Breast epithelium (tissue), 4 donors: Measurements from ENCODE around the gene RFXANK. TPM values are rescaled to one million over a fixed set of nuclear protein-coding genes. Genes with fewer than 3 reads are reported as not detected.

Experiments
- DNase-seq, 2 donors: peaks; one replicate each; pipeline ENCODE4 v3.0.0-alpha.2; 2019; ENCODE audit warnings: low spot score in 2 of 2
- H3K27ac ChIP-seq, 2 donors: fragments of 200-600 bp; sonication (generic) in 1 of 2; one replicate each; pipeline ENCODE4 v1.5.1; 2016 to 2019; ENCODE audit warnings: mild to moderate bottlenecking in 1 of 2
- H3K27me3 ChIP-seq, 2 donors: fragments of 200-600 bp; sonication (generic) in 1 of 2; one replicate each; pipeline versions ENCODE4 v1.5.1 to v1.6.0; 2017 to 2019; ENCODE audit warnings: control low read depth in 1 of 2, mild to moderate bottlenecking in 1 of 2
- H3K36me3 ChIP-seq: fragments of 200-600 bp; one replicate; pipeline ENCODE4 v1.5.1; 2019
- H3K4me1 ChIP-seq, 2 donors: fragments of 200-600 bp; sonication (generic); one replicate each; pipeline ENCODE4 v1.5.1; 2016 to 2019; ENCODE audit warnings: control low read depth in 1 of 2
- H3K4me3 ChIP-seq, 3 donors: fragments of 200-600 bp; sonication (generic); 1 replicate in 2 of 3; 2 replicates in 1 of 3; pipeline ENCODE4 v1.5.1; 2016 to 2019; ENCODE audit warnings: mild to moderate bottlenecking in 3 of 3, moderate library complexity in 2 of 3
- H3K9me3 ChIP-seq, 2 donors: fragments of 200-600 bp; sonication (generic) in 1 of 2; one replicate each; pipeline ENCODE4 v1.5.1; 2016 to 2019; ENCODE audit warnings: control low read depth in 1 of 2
- POLR2A ChIP-seq: fragments of 450-650 bp; IDR thresholded peaks from one replicate; pipeline ENCODE4 v1.6.1; 2016; ENCODE audit warnings: antibody characterized with exemption, mild to moderate bottlenecking, moderate library complexity
- POLR2AphosphoS5 ChIP-seq, 3 donors: sonication (generic); formaldehyde crosslinking; IDR thresholded peaks; one replicate each; pipeline ENCODE4 v1.6.1; 2017; ENCODE audit warnings: antibody characterized with exemption in 3 of 3
- intact Hi-C: fragments of 100-400 bp; cut with DNase I; formaldehyde crosslinking; loops from one replicate; pipeline ENCODE4 v1.15.1; 2023; ENCODE audit warnings: low total_unique reads
- total RNA-seq, 3 donors: library from RNA; depleted of rRNA; stranded (reverse); fragments of >200 nt; gene quantifications; one replicate each; pipeline ENCODE4 v1.1.0, GENCODE V29; 2016
- TF ChIP-seq, protein P1 (sequence below), 3 donors: fragments of 450-650 bp; IDR thresholded peaks; one replicate each; pipeline ENCODE4 v1.5.1; 2016 to 2017; ENCODE audit warnings: antibody characterized with exemption in 3 of 3, mild to moderate bottlenecking in 3 of 3, moderate library complexity in 3 of 3

The RFXANK gene
- total RNA-seq, 3 donors from 2014 or later: 43.9 to 51.1 (median 47.7) TPM

DNA sequence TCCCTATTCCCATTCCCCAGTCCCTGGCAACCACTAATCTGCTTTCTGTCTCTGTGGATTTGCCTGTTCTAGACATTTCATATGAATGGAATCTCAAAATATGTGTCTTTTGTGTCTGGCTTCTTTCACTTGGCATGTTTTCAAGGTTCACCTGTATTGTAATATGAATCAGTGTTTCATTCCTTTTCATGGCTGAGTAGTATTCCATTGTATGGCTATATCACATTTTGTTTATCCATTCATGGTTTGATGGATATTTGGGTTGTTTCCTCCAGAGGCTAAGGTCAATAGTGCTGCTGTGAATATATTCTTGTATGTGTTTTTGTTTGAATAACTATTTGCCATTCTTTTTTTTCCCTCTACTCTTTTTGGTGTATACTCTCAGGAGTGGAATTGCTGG, 44.1 kb downstream of the RFXANK start:
- no peaks in the 10 kb centered on the region for H3K4me1 ChIP-seq
- peaks cover 21 to 34% of the 10 kb centered on the region in 2 donors for H3K9me3 ChIP-seq
- intact Hi-C loops: no loop called here
- no peak for DNase-seq
- H3K36me3 ChIP-seq: no peaks in the 10 kb centered on the region
- H3K27me3 ChIP-seq: peaks cover 0 to 8% of the 10 kb centered on the region in 2 donors
- no peak overlapping the region for H3K4me3 ChIP-seq
- H3K27ac ChIP-seq: no peak overlapping the region
- TF ChIP-seq POLR2A: no peak
- TF ChIP-seq POLR2AphosphoS5 (IDR thresholded peaks at IDR 0.05): no peak
- TF ChIP-seq, protein P1, sequence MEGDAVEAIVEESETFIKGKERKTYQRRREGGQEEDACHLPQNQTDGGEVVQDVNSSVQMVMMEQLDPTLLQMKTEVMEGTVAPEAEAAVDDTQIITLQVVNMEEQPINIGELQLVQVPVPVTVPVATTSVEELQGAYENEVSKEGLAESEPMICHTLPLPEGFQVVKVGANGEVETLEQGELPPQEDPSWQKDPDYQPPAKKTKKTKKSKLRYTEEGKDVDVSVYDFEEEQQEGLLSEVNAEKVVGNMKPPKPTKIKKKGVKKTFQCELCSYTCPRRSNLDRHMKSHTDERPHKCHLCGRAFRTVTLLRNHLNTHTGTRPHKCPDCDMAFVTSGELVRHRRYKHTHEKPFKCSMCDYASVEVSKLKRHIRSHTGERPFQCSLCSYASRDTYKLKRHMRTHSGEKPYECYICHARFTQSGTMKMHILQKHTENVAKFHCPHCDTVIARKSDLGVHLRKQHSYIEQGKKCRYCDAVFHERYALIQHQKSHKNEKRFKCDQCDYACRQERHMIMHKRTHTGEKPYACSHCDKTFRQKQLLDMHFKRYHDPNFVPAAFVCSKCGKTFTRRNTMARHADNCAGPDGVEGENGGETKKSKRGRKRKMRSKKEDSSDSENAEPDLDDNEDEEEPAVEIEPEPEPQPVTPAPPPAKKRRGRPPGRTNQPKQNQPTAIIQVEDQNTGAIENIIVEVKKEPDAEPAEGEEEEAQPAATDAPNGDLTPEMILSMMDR (IDR thresholded peaks at IDR 0.05): no peak

DNA sequence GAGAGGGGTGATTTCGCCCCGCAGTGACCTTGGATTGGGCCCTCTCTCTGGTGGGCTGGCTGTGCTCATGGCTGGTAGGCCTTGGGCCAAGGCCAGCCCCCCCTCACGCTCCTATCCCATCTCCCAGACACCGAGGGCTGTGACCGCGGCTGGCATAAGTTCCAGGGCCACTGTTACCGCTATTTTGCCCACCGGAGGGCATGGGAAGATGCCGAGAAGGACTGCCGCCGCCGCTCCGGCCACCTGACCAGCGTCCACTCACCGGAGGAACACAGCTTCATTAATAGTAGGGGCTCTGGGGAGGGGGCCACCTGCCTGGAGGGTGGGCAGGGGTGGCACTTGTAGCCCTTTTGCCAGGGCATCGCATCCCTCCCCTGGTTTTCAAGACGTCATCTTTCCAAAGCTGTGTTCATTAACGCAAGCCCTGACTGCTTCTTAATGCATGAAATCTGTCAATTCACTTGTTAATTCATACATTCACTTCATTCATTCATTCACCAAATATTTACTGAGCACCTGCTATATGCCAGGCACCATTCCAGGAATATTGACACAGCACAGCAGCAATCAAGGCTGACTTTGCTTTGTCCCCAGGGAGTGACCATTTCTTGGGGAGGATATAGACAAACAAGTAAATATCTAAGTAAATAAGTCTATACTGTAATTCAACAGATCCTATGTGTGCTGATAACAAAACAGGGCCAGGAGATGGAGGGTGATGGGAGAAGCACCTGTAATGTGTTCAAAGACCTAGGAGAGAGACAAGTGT, 46.3 kb downstream of the RFXANK start:
- H3K36me3 ChIP-seq: no peaks in the 10 kb centered on the region
- H3K9me3 ChIP-seq: peaks cover 21 to 30% of the 10 kb centered on the region in 2 donors
- no peak overlapping the region for H3K27ac ChIP-seq
- H3K4me1 ChIP-seq: no peaks in the 10 kb centered on the region
- H3K27me3 ChIP-seq: peaks cover 0 to 8% of the 10 kb centered on the region in 2 donors
- intact Hi-C loops: no loop called here
- TF ChIP-seq, protein P1 (IDR thresholded peaks at IDR 0.05): no peak
- TF ChIP-seq POLR2AphosphoS5 (IDR thresholded peaks at IDR 0.05): no peak
- no peak for TF ChIP-seq POLR2A
- DNase-seq: no peak
- no peak overlapping the region for H3K4me3 ChIP-seq

DNA sequence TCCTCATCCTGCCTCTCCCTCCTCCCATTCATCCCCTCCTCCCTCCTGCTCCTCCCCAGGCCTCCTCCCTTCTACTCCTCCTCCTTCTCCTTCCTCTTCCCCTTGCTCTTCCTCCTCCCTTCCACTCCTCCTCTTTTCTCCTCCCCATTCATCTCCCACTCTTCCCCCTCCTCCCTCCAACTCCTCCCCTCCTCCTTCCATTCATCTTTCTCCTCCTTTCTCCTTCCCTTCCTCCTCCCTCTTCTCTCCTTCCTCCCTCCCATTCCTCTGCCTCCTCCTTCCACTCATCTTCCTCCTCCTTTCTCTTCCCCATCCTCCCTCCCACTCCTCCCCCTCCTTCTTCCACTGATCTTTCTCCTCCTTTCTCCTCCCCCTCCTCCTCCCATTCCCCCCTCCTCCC, 47.6 kb downstream of the RFXANK start:
- no peak overlapping the region for H3K4me3 ChIP-seq
- TF ChIP-seq POLR2AphosphoS5 (IDR thresholded peaks at IDR 0.05): no peak
- TF ChIP-seq, protein P1 (IDR thresholded peaks at IDR 0.05): no peak
- no peak for TF ChIP-seq POLR2A
- H3K27ac ChIP-seq: no peak overlapping the region
- peaks cover 0 to 8% of the 10 kb centered on the region in 2 donors for H3K27me3 ChIP-seq
- no peak for DNase-seq
- H3K9me3 ChIP-seq: peaks cover 11 to 16% of the 10 kb centered on the region in 2 donors
- no peaks in the 10 kb centered on the region for H3K4me1 ChIP-seq
- intact Hi-C loops: no loop called here
- no peaks in the 10 kb centered on the region for H3K36me3 ChIP-seq

DNA sequence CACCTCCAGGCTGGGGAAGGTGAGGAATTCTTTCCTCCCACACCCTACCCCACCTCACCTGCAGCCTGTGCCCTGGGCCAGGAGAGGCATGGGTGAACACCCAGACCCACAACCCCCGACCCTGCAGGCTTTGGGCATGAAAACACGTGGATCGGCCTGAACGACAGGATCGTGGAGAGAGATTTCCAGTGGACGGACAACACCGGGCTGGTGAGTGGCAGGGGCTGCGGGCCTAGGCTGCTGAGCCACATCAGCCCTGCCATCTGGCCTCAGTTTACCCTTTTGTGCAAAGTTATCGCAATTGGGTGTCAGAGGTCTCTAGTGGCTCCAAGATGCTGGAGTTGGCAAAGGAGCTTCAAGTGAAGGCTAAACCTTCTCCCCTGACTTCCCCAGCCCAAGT, 48.4 kb downstream of the RFXANK start:
- Histone ChIP-seq H3K36me3 (no peaks in the 10 kb centered on the region), H3K4me1 (no peaks in the 10 kb centered on the region), H3K27me3 (peaks cover 0 to 8% of the 10 kb centered on the region in 2 donors), H3K4me3 (no peak overlapping the region), H3K27ac (no peak overlapping the region), H3K9me3 (peaks cover 3 to 8% of the 10 kb centered on the region in 2 donors)
- intact Hi-C loops: no loop called here
- no peak for TF ChIP-seq POLR2A
- TF ChIP-seq, protein P1 (IDR thresholded peaks at IDR 0.05): no peak
- TF ChIP-seq POLR2AphosphoS5 (IDR thresholded peaks at IDR 0.05): no peak
- no peak for DNase-seq

DNA sequence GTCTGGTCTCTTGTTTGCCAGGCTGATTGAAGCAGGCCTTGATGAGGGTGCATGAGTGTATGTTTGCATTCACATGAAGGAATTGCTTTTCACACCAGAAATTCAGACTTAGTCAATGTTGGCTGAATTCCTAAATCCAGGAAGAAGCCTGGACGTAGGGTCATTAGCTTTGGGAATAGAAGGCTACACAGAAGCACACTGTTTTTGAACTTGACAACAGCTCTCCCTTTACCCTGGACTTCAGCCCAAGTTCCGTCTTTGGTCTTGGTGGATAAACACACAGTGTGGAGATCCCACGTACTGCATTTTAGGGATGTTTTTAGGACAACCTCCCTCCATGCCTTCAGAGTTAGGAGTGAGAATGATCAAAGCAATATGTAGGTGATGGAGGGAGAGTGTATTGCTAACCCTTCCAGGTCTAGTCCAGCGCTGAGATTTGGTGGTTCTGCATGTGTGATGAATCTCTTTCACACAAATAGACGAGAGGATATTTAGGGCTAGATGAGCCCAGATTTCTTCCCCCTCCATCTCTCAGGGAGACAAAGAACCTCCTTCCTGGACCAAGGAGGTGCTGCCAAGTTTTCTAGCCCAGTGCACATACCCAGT, 58.2 kb downstream of the RFXANK start:
- TF ChIP-seq, protein P1 (IDR thresholded peaks at IDR 0.05): no peak
- TF ChIP-seq POLR2A (no peak), POLR2AphosphoS5 (IDR thresholded peaks at IDR 0.05) (no peak)
- Histone ChIP-seq H3K27me3 (peaks cover 0 to 7% of the 10 kb centered on the region in 2 donors), H3K9me3 (no peaks in the 10 kb centered on the region), H3K27ac (no peak overlapping the region), H3K36me3 (no peaks in the 10 kb centered on the region), H3K4me3 (no peak overlapping the region), H3K4me1 (no peaks in the 10 kb centered on the region)
- no peak for DNase-seq
- intact Hi-C loops: no loop called here
